ENCODE data around the gene IGSF3. TPM values are rescaled to one million over a fixed set of nuclear protein-coding genes. Genes with fewer than 3 reads are reported as not detected.
"Not testable (repeated sequence)": the region's sequence is repeated elsewhere in the genome, so short reads cannot be mapped to it uniquely, and the experiment has no call there.

The IGSF3 gene
- total and polyA plus RNA-seq, 2 experiments from 2014 or later: 8.8 to 34.0 TPM

DNA sequence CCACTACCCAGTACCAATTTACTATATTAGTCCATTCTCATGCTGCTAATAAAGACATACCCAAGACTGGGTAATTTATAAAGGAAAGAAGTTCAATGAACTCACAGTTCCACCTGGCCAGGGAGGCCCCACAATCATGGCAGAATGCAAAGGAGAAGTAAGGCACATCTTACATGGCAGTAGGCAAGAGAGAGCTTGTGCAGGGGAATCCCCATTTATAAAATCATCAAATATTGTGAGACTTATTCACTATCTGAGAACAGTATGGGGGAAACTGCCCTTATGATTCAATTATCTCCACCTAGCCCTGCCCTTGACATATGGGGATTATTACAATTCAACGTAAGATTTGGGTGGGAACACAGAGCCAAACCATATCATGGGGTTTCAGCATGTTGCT lies 103.1 kb downstream of the IGSF3 start:
- no peaks in the 10 kb centered on the region for H3K9me3 ChIP-seq (ENCODE audit: low read depth)
- DNase-seq (ENCODE audit: low spot score): no peak
- no peak overlapping the region for H3K27ac ChIP-seq
- no peak overlapping the region for H3K4me2 ChIP-seq
- no peak overlapping the region for H3K4me3 ChIP-seq
- H3K36me3 ChIP-seq (replicated peaks; ENCODE audit: insufficient read depth, low read depth): no peaks in the 10 kb centered on the region
- H3K4me1 ChIP-seq (ENCODE audit: insufficient read depth): no peaks in the 10 kb centered on the region
- no peaks in the 10 kb centered on the region for H3K27me3 ChIP-seq
- 100% methylated on average over 1 of the region's 1 CpG for WGBS (ENCODE audit: low lambda C conversion rate, missing lambda C conversion rate)
- no peak overlapping the region for H2AFZ ChIP-seq
- TF ChIP-seq EZH2 (IDR thresholded peaks at IDR 0.05; ENCODE audit: borderline replicate concordance) (no peak), EZH2phosphoT487 (IDR thresholded peaks at IDR 0.05; ENCODE audit: low read depth, severe bottlenecking, unreplicated experiment) (no peak)
- TF ChIP-seq, protein P1, sequence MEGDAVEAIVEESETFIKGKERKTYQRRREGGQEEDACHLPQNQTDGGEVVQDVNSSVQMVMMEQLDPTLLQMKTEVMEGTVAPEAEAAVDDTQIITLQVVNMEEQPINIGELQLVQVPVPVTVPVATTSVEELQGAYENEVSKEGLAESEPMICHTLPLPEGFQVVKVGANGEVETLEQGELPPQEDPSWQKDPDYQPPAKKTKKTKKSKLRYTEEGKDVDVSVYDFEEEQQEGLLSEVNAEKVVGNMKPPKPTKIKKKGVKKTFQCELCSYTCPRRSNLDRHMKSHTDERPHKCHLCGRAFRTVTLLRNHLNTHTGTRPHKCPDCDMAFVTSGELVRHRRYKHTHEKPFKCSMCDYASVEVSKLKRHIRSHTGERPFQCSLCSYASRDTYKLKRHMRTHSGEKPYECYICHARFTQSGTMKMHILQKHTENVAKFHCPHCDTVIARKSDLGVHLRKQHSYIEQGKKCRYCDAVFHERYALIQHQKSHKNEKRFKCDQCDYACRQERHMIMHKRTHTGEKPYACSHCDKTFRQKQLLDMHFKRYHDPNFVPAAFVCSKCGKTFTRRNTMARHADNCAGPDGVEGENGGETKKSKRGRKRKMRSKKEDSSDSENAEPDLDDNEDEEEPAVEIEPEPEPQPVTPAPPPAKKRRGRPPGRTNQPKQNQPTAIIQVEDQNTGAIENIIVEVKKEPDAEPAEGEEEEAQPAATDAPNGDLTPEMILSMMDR (IDR thresholded peaks at IDR 0.05; ENCODE audit: poor library complexity): no peak
- H3K9me2 ChIP-seq (replicated peaks; ENCODE audit: insufficient read depth): no peaks in the 10 kb centered on the region
- peaks cover 45% of the 10 kb centered on the region for H3K79me2 ChIP-seq
- no peaks in the 10 kb centered on the region for H4K20me1 ChIP-seq (ENCODE audit: insufficient read depth, poor library complexity, severe bottlenecking)

DNA sequence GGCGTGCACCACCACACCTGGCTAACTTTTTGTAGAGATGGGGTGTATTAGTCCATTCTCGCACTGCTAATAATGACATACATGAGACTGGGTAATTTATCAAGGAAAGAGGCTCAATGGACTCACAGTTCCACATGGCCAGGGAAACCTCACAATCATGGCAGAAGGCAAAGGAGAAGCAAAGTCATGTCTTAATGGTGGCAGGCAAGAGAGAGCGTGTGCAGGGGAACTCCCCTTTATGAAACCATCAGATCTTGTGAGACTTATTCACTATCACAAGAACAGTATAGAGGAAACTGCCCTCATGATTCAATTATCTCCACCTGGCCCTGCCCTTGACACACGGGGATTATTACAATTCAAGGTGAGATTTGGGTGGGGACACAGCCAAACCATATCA lies 105.1 kb downstream of the IGSF3 start:
- 92% methylated on average over 4 of the region's 4 CpGs for WGBS (ENCODE audit: low lambda C conversion rate, missing lambda C conversion rate)
- not testable (repeated sequence) for H3K9me3 ChIP-seq (ENCODE audit: low read depth); H3K4me1 ChIP-seq (ENCODE audit: insufficient read depth); H3K36me3 ChIP-seq (replicated peaks; ENCODE audit: insufficient read depth, low read depth); H4K20me1 ChIP-seq (ENCODE audit: insufficient read depth, poor library complexity, severe bottlenecking); H3K27me3 ChIP-seq; H2AFZ ChIP-seq; H3K27ac ChIP-seq; DNase-seq (ENCODE audit: low spot score); H3K4me3 ChIP-seq; H3K9me2 ChIP-seq (replicated peaks; ENCODE audit: insufficient read depth); H3K4me2 ChIP-seq
- H3K79me2 ChIP-seq: peaks cover 32% of the 10 kb centered on the region

DNA sequence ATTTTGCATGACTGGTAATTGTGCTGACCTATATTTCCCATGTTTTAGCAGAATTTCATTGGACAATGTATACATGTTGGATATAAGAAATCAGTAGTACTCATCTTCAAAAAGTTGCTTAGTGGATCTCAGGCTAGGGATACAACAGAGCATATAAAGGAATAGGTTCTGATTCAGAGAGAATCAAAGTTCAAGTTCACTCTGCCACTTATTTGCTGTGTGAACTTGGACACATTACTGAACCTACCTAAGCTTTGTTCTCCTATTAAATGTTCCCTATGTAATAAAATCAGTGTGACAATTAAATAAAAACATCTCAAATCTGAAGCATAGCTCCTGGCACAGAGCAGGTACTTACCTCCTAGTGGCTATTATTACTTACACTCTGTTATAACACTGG lies 106.0 kb downstream of the IGSF3 start:
- H3K4me3 ChIP-seq: no peak overlapping the region
- H3K27me3 ChIP-seq: no peaks in the 10 kb centered on the region
- no peak overlapping the region for H3K4me2 ChIP-seq
- no peaks in the 10 kb centered on the region for H3K9me3 ChIP-seq (ENCODE audit: low read depth)
- no peaks in the 10 kb centered on the region for H3K9me2 ChIP-seq (replicated peaks; ENCODE audit: insufficient read depth)
- TF ChIP-seq, protein P1 (IDR thresholded peaks at IDR 0.05; ENCODE audit: poor library complexity): no peak
- TF ChIP-seq EZH2phosphoT487 (IDR thresholded peaks at IDR 0.05; ENCODE audit: low read depth, severe bottlenecking, unreplicated experiment): no peak
- no peak for TF ChIP-seq EZH2 (IDR thresholded peaks at IDR 0.05; ENCODE audit: borderline replicate concordance)
- H3K79me2 ChIP-seq: peaks cover 27% of the 10 kb centered on the region
- no peak overlapping the region for H2AFZ ChIP-seq
- H3K27ac ChIP-seq: no peak overlapping the region
- no peaks in the 10 kb centered on the region for H3K4me1 ChIP-seq (ENCODE audit: insufficient read depth)
- no peak for DNase-seq (ENCODE audit: low spot score)
- H4K20me1 ChIP-seq (ENCODE audit: insufficient read depth, poor library complexity, severe bottlenecking): no peaks in the 10 kb centered on the region
- H3K36me3 ChIP-seq (replicated peaks; ENCODE audit: insufficient read depth, low read depth): no peaks in the 10 kb centered on the region

DNA sequence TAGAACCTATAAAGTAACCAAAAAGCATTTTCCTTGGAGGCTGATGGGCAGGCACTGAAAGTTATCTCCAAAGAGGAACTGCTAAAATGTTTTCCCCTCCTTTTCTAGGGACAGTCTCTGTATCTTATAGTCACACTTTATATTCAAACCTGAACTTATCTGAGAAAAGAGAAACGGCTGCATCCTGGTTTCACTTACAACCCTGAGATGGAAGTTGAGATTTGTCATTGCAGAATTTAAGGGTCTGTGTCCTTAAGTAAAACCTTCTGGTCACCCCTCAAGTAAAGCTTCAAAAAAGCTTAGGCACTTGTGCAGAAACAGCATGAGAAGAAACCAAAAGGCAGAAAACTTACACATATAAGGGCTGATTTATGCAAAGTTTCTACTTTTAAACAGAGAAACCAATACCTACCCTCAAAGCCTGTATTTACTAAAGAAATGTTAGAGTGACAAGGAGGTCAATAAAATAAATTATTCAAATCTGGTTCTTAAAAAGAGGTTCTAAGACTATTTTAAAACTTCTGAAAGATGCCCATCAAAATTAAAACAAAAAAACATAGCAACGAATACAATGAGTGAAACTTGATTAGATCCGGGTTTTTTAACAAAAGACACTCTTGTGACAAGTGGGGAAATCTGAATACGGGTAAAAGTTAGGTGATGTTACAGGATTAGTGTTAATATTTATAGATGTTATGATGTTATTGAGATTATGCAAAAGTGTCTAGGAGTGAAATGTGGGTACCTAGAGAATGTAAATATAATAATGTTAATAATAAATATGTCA lies 106.6 kb downstream of the IGSF3 start:
- DNase-seq (ENCODE audit: low spot score): no peak
- H3K36me3 ChIP-seq (replicated peaks; ENCODE audit: insufficient read depth, low read depth): no peaks in the 10 kb centered on the region
- no peaks in the 10 kb centered on the region for H3K27me3 ChIP-seq
- H3K27ac ChIP-seq: no peak overlapping the region
- H3K4me1 ChIP-seq (ENCODE audit: insufficient read depth): no peaks in the 10 kb centered on the region
- no peak overlapping the region for H3K4me2 ChIP-seq
- no peaks in the 10 kb centered on the region for H3K9me2 ChIP-seq (replicated peaks; ENCODE audit: insufficient read depth)
- no peaks in the 10 kb centered on the region for H3K9me3 ChIP-seq (ENCODE audit: low read depth)
- H4K20me1 ChIP-seq (ENCODE audit: insufficient read depth, poor library complexity, severe bottlenecking): no peaks in the 10 kb centered on the region
- peaks cover 22% of the 10 kb centered on the region for H3K79me2 ChIP-seq
- 89% methylated on average over 4 of the region's 4 CpGs for whole genome bisulfite sequencing (ENCODE audit: low lambda C conversion rate, missing lambda C conversion rate)
- H3K4me3 ChIP-seq: no peak overlapping the region
- TF ChIP-seq, protein P1 (IDR thresholded peaks at IDR 0.05; ENCODE audit: poor library complexity): no peak
- no peak for TF ChIP-seq EZH2phosphoT487 (IDR thresholded peaks at IDR 0.05; ENCODE audit: low read depth, severe bottlenecking, unreplicated experiment)
- no peak for TF ChIP-seq EZH2 (IDR thresholded peaks at IDR 0.05; ENCODE audit: borderline replicate concordance)
- H2AFZ ChIP-seq: no peak overlapping the region
